ENCODE results near the gene LCNL1.

Gene LCNL1

DNA sequence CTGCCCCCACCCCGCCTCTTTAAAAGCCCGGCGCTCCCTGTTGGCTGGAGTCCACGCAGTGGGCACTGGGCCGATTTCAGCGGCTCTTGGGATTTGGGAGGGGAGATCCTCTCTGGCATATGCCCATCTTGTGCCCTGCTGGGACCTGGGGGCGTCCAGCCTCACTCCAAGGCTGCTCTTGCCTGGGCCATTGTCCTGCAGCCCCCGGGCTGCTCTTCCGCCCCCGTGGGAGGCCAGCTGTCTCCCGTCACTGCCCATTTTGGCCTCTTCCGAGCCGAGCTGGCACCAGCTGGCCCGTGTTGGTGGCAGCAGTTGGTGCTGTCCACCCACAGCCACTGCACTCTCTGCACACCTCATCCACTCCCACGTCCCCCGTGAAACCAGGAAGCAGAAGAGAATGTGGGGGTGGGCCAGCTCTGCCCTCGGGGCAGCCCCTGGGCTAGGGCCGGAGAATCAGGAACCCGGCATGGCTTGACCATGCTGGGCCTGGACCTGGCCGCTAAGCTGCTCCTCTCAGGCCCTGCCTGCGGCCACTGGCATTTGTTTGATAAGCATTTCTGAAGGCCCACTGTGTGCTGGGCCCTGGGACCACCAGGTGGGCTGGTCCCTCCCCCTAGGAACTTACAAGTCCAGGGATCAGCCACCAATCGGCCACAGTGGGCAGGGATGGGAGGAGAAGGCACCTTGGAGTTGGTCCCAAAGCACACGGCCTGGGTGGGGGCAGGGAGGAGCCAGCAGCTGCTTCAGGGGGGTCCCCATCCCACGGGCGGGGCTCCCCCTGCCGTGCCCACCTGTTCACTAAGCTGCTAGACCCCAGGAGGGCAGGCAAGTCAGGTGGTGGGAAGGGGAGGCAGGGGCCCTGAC, 35.5 kb upstream of the LCNL1 start:
- DNase-seq (ENCODE audit: low read depth, low spot score): no peak

DNA sequence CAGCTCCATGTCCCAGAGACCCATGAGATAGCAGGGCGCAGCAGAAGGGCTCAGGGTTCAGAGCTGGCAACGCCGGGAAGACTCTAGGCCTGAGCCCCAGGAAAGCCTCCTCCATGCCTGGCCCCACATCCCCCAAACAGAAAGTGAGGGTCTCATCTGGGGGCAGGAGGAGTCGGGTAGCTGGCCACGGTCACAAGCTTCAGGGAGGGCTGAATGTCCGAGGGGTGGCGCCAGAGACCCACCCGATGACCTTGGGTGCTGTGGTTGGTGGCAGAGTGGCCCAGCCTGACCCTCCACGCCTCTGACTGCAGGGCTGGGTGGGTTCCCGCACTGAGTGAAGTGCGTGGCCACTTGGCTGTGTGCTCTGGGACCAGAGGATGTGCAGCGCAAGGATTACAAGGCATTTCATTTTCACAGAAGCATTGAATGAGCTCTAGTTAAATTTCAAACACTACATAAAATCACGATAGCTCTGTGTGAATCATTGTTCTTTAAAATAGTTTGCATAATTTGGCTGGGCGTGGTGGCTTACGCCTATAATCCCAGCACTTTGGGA, 34.8 kb upstream of the LCNL1 start:
- peak; percentile 76 for DNase-seq (ENCODE audit: low read depth, low spot score)

DNA sequence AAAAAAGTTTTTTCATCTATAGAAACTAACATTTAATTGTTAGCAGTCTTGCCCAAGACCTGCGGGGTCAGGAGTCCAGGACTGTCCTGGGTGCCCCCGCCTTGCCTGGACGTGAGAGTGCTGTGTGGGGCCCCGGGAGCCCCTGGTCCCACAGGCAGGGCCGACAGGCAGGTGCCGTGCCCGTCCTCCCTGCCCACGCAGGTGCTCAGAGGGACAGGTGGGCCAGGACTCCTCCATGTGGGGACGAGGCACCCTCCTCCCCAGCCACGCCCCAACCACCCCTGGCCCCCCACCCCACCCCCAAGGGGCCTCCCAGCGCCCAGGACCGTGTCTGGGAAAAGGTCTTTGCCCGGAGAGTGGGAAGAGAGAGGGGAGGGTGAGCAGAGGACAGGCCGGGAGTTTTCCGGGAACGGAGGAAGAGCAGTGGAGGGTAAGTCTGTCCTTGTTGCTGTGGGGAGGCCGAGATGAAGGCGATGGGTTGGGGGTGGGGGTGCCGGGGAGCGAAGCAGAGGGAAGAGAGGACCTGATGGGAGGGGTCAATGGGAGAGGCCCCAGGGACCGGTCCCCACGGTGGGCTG, 33.5 kb upstream of the LCNL1 start:
- no peak for DNase-seq (ENCODE audit: low read depth, low spot score)

DNA sequence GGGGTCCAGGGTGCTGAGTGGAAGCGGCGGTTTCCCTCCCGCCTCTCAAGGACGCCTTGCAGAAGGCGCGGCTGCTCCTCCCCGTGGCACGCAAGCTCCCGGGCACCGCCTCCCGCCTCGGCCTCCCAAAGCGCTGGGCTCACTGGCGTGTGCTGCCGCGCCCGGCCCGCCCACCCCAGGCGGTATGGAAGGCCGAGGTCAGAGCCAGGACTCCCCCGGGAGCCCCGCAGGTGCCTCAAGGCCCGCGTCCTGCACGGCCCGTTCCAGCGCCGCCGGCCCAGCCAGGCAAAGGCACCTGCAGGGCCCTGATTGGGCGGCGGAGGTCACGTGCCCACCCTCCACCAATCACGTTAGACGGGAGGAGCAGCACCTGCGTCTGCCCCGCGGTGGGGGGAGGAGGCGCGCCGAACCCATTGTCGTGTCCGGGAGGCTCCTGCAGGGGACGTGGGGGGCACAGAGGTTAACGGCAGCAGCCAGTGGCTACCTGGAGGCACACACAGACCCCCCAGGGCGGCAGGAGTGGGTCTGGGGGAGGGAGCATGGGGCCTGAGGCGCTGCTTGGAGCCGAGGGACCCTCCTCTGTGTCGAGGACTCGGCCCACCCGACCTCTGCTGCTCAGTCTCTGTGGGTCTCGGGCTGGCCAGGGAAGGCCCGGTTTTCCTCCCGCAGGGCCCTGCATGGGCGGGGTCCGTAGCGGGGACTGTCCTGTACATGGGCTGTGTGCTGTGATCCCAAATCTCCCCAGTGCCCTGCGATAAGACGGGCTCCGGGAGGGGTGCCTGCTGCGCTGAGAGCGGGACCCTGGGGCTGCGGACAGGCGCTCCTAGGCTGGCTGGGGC, 32.8 kb upstream of the LCNL1 start:
- DNase-seq (ENCODE audit: low read depth, low spot score): peak; percentile 93

DNA sequence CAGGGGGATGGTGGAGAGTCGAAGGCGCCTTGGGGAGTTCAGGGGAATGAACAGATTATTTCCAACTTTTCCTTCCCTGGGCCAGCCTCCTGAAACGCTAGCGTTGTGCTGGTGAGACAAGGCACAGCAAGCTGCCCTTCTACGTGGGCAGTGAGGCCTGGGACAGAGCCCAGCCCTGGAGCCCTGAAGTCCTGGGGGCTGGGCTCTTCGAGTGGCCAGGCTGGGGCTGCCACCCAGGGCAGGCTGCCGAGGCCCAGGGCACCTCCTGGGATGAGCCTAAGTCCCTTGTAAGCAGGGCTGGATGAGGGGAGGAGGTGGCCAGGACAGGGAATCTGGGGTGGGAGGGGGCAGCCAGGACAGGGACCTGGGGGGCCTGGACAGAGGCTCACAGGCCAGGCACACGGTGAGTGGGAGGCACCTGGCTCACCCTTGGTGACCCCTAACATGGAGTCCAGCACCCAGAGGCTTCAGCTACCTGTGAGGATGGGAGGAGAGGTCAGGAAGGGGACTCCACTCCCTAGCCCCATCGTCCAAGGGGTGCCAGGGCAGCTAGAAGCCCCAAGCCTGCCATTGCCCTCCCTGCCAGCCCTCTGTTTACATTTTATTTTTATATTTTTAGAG, 32.0 kb upstream of the LCNL1 start:
- DNase-seq (ENCODE audit: low read depth, low spot score): no peak

DNA sequence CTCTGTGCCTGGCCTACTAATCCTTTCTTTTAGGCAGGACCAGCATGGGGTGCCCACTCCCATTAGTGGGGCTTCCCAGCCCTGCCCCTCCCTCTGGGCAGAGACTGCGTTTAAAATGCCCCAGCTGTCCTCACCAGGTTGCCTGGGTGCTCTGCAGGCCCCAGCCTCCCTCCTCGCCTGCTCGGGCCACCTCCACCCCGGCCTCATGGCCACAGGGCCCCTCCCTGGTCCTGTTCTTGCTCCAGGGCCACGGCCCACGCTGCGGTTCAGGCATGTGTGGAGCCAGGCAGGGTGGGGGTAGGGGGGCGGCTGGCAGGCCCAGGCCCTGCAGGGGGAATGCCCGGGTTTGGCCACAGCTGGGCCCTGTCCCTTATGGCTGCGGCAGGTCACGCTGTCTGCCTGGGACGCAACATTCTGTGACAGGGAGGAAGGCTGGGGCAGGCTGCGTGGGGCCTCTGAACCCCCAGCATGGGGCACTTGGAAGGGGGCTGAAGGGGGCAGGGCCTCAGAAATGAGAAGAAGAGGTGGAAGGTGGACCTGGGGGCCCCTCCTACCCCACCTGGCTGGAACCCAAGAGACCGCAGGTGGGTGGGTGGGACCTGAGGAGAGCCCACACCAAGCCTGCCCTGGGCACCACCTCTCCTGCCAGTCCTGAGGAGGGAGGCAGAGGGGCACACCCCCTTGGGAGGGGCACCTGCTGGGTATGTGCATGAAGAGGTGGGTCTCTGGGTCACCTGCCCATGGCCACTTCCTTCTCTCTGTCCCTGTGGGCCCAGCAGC, 31.1 kb upstream of the LCNL1 start, which contains the start of gene LCN12:
Gene LCN12, plus strand, starts transcription at position 733 of the 780 bp plus-strand sequence. CDS start 55 bp downstream, outside the sequence.
- no peak for DNase-seq (ENCODE audit: low read depth, low spot score)

DNA sequence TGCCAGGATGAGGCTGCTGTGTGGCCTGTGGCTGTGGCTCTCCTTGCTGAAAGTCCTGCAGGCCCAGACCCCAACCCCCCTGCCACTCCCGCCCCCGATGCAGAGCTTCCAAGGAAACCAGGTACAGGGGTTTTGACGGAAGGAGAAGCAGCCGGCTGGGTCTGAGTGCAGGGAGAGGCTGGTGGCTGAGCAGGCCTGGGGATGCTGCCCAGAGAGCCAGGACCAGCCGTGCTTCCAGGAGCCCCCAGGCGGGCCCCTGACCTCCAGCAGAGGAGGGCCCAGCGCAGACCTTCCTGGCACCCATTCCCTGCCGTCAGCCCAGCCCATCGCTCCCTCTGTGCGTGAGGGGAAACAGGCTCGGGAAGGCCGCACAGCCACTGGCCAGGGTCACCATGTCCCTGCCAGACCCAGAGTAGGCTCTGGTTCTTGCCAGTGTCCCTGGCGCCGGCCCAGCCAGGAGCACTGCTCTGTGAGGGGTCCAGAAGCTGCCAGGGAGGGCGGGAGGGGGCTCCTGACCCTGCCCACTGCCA, 30.4 kb upstream of the LCNL1 start:
- no peak for DNase-seq (ENCODE audit: low read depth, low spot score)

DNA sequence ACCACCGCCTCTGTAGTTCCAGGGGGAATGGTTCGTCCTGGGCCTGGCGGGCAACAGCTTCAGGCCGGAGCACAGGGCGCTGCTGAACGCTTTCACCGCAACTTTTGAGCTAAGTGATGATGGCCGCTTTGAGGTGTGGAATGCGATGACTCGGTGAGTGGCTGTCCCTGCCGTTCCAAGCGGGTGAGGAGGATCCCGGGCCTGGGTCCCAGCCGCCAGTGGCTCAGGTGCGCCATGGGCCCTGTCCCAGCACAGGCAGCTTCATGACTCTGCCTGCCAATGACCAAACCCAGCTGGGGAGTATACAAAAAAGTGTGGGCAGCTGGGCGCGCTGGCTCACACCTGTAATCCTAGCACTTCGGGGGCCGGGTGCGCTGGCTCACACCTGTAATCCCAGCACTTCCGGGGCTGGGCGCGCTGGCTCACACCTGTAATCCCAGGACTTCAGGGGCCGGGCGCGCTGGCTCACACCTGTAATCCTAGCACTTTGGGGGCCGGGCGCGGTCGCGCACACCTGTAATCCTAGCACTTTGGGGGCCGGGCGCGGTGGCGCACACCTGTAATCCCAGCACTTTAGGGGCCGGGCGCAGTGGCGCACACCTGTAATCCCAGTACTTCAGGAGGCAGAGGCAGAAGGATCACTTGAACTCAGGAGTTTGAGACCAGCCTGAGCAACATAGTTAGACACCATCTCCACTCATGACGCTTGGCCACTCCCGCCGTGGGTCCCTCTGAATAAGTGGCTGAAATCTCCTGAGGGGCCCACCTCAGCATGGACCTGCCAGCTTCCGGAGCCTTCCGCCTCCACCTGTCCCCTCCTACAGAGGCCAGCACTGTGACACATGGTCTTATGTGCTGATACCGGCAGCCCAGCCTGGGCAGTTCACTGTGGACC, 29.7 kb upstream of the LCNL1 start:
- DNase-seq (ENCODE audit: low read depth, low spot score): peak; percentile 33

DNA sequence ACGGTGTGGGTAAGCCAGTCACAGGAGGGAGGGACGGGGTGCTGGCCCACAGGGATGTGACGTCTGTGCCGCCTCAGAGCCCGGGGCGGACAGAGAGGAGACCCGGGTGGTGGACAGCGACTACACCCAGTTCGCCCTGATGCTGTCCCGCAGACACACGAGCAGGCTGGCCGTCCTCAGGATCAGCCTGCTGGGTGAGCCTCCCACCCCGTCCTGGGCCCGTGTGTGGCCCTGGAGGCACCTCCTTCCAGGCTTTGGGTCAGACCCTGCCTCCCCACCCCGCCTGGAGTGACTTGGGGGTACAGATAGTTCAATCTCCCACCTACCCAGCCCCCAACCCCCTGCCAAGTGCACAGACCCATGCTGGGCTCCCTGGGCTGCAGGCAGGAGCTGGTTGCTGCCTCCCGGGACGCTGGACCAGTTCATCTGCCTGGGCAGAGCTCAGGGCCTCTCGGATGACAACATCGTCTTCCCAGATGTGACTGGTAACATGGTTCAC, 29.0 kb upstream of the LCNL1 start:
- DNase-seq (ENCODE audit: low read depth, low spot score): no peak

DNA sequence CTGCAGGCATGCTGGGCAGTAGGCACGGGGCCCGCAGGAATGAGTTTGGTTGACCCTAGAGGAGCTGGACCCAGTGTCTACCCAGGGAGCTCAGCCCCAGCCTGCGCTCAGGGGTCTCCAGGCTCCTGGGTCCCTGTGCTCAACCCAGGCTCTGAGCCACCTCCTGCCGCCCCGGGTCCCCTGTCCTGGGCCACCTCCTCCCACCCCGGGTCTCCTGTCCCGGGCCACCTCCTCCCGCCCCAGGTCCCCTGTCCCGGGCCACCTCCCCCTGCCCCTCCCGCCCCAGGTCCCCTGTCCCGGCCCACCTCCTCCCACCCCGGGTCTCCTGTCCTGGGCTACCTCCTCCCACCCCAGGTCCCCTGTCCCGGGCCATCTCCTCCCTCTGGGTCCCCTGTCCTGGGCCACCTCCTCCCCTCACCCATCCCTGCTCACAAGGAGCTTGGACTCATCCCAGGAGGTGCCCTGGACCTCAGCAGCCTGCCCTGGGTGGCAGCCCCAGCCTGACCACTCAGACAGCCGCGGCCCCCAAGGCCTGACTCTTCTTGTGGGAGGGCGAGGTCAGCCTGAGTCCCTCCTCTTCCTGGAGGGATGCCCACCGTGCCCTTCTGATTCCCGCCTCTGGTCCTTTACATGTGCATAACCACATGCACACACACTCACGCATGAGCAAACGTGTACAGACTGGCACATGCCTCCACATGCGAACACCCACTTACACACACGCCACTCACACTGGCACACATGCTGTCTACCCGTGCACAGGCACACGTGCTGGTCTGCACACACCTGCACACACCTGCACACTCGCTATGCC, 28.3 kb upstream of the LCNL1 start:
- DNase-seq (ENCODE audit: low read depth, low spot score): no peak

DNA sequence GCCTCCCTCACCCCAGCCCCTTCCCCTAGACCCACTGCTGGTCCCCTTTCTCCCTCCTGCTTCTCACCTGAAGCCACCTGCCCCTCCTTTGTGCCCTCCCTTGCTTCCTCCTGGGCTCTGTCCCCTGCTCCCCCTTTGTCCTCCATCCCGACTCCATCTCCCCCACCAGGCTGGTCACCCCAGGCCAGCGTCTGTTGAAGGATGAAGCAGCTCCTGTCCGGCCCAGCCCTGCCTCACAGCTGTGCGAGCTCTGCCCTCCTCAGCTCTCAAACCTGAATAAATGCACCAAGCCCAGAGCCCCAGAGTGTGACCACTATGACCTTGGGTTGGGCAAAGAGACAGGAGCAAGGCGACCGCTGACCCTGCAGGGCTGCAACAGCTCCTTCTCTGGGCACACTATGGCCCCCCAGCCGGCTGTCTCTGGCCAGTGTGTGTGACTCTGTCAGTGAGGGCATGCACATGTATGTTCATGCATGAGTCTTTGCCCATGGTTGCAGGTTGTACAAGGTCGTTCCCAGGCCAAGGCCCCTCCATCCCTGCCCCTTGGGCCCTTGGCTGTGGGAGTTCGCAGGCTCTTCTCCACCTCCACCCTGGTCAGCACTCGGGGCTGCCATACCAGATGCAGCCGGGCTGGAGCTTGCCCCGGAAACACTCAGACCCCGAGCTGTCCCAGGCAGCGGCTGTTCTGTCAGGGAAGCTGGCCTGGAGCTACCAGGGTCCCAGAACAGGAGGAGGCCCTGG, 27.4 kb upstream of the LCNL1 start:
- no peak for DNase-seq (ENCODE audit: low read depth, low spot score)

DNA sequence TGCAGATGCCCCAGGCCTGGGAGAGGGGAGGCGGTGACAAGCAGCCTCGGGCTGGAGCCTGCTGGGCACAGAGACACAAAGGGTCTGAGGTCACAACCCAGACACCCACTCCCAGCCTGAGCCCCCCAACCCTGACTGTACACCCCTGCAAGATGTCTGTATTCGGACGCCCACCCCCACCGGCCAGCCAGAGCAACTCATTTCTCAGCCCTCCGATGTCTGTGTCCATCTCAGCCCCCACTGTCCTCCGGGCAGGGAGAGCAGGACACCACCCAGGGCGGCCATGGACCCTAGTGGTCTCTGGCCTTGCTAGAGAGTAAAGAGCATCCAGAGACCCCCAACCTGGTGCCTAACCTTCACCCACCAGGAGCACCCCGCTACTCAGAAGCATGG, 26.9 kb upstream of the LCNL1 start:
- DNase-seq (ENCODE audit: low read depth, low spot score): no peak

DNA sequence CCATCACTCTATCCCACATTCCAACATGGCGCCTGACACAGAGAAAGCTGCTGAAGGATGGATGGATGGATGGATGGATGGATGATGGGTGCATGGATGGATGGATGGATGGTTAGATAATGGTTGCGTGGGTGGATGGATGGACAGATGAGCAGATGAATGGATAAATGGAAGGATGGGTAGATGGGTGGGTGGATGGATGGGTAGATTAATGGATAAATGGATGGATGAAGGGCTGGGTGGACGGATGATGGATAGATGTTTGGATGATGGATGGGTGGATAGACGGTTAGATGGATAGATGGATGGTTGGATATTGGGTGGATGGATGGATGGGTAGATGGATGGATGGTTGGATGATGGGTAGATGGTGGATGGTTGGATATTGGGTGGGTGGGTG, 26.2 kb upstream of the LCNL1 start:
- no peak for DNase-seq (ENCODE audit: low read depth, low spot score)

DNA sequence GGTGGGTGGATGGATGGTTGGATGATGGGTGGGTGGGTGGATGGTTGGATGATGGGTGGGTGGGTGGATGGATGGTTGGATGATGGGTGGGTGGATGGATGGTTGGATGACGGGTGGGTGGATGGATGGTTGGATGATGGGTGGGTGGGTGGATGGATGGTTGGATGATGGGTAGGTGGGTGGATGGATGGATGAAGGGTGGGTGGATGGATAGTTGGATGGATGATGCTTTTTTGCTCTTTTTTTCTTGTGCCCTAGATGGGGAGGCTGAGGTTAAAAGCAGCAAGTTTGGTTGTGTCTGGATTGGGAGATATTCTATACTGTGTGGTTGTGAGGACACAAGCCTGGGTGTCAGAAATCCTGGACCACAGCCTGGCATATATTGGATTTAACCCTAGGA, 25.3 kb upstream of the LCNL1 start:
- no peak for DNase-seq (ENCODE audit: low read depth, low spot score)

DNA sequence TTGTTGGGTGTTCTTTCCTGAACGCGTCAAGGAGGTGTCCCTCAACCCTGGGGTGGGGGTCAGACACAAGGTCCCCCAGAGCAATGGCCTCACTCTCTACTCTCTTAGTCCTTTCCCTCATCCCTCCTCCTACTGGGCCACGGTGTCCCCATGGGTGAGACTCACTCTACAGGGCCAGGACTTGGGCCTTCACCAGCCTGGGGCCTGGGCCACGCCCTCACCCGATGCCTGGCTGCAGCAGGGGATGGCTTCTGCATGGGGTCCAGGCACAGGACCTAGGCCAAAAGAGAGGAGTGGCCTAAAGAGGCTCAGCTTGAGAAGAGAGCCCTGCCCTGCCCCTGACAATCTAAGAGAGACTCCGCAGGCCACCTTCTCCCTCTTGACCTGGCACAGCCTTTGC, 24.9 kb upstream of the LCNL1 start:
- no peak for DNase-seq (ENCODE audit: low read depth, low spot score)

DNA sequence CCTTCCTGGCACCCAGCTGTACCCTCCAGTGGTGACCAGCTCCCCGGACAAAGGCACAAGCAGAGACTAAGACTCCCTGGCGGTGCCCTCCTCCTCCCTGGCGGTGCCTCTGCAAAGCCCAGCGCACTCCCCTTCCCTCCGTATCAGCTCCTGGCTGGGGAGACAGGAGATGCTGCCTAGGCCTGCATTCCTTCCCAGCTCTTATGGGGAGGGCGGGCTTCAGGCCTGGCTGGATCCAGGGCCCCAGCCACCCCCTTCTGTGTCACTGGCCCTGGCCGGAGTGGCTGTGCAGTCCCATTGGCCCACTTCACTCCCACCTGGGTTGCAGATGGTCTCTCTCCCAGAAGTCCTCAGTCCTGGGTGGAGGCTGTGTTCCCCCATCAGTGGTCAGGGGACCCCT, 24.3 kb upstream of the LCNL1 start:
- DNase-seq (ENCODE audit: low read depth, low spot score): no peak

DNA sequence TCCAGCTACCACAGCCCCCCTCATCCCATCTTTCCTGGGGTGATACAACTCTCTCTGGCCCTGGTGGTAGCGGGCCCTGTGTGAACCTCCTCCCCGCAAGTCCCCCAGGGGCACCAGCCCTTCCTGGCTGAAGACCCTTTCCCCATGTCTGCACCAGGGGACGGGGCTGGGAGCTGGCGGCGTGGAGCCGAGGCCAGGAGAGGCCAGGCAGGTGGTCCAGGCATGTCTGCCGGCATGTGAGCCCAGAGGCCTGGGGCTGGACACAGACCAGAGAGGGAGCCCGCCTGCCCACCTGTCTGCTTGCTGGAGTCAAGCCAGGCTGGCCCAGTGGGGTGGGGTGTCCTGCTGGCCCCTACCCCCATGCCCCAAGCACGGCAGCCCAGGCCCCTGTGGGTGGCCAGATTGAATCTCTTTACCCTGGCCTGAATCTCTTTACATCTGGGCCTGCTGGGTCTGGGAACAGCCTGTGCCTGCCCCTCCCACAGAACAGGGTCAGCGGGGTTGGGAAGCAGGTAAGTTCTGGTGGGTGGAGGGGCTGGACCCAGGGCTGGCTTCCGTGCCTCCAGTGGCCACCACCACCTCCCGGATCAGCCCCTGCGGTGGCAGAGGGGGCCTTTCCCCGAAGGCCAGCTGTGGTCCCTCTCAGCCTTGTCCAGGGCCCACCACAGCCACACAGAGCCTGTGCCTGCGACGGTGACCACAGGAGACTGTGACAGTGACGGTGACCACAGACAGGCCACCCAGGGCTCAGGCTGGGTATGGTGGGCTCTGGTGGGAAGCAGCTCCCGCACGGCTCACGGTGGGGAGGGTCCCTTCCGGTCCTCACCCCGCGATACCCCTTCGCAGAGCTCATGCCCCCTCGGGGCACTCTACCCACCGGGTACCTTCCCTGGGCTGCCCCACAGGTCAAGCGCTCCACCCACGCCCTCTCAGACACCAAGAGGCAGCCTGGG, 23.6 kb upstream of the LCNL1 start:
- no peak for DNase-seq (ENCODE audit: low read depth, low spot score)

Measured in ELF-1 (cell line).